Type B pancreatic cell (in vitro differentiated cells): ENCODE data around the gene HERC5. TPM values are rescaled to one million over a fixed set of nuclear protein-coding genes. Genes with fewer than 3 reads are reported as not detected.

Source experiments
- DNase-seq: peaks from one replicate; pipeline ENCODE4 v3.0.0; 2021; ENCODE audit warnings: mixed read lengths; ENCODE audit not compliant: unreplicated experiment; ENCODE audit errors: extremely low spot score
- H3K27ac Mint-ChIP-seq: 2 replicates; pipeline ENCODE4 v1.8.0; 2021; ENCODE audit warnings: mild to moderate bottlenecking, mixed read lengths
- H3K27me3 Mint-ChIP-seq: 2 replicates; pipeline ENCODE4 v1.8.0; 2021; ENCODE audit warnings: mixed read lengths
- H3K36me3 Mint-ChIP-seq: 2 replicates; pipeline ENCODE4 v1.8.0; 2021; ENCODE audit warnings: mixed read lengths
- H3K4me1 Mint-ChIP-seq: one replicate; pipeline ENCODE4 v1.8.0; 2021; ENCODE audit warnings: mixed read lengths; ENCODE audit not compliant: unreplicated experiment
- H3K4me3 Mint-ChIP-seq: 2 replicates; pipeline ENCODE4 v1.8.0; 2021; ENCODE audit warnings: mild to moderate bottlenecking, mixed read lengths
- H3K9me3 Mint-ChIP-seq: 2 replicates; pipeline ENCODE4 v1.8.0; 2021; ENCODE audit warnings: mixed read lengths
- CTCF ChIP-seq: fragments of 200-600 bp; sonication (generic); conservative IDR thresholded peaks from 2 replicates; pipeline ENCODE4 v1.5.0; 2021; ENCODE audit warnings: antibody characterized with exemption, mild to moderate bottlenecking
- total RNA-seq: library from RNA; stranded (reverse); gene quantifications from 2 replicates; pipeline ENCODE4 v1.2.1, GENCODE V29; 2021; ENCODE audit warnings: low replicate concordance

Gene HERC5
- total RNA-seq, 1 donor from 2014 or later: 1.4 TPM

GRCh38 chr4:88531549-88531948 is 74.6 kb downstream of the HERC5 start:
- no peaks in the 10 kb centered on the region for H3K27me3 Mint-ChIP-seq
- H3K4me1 Mint-ChIP-seq: no peaks in the 10 kb centered on the region
- H3K9me3 Mint-ChIP-seq: no peaks in the 10 kb centered on the region
- DNase-seq: no peak
- no peak overlapping the region for H3K4me3 Mint-ChIP-seq
- no peak for TF ChIP-seq CTCF
- no peak overlapping the region for H3K27ac Mint-ChIP-seq
- H3K36me3 Mint-ChIP-seq: no peaks in the 10 kb centered on the region

- H3K27ac Mint-ChIP-seq: no peak overlapping the region
- no peak for DNase-seq
- H3K4me3 Mint-ChIP-seq: no peak overlapping the region
- no peak for TF ChIP-seq CTCF
- no peaks in the 10 kb centered on the region for H3K36me3 Mint-ChIP-seq
- no peaks in the 10 kb centered on the region for H3K27me3 Mint-ChIP-seq
- peaks cover 4% of the 10 kb centered on the region for H3K4me1 Mint-ChIP-seq
- H3K9me3 Mint-ChIP-seq: no peaks in the 10 kb centered on the region
Measured at GRCh38 chr4:88533088-88533790, 76.3 kb downstream of the HERC5 start.

- no peaks in the 10 kb centered on the region for H3K36me3 Mint-ChIP-seq
- TF ChIP-seq CTCF: no peak
- H3K9me3 Mint-ChIP-seq: no peaks in the 10 kb centered on the region
- no peaks in the 10 kb centered on the region for H3K27me3 Mint-ChIP-seq
- H3K4me3 Mint-ChIP-seq: no peak overlapping the region
- no peak for DNase-seq
- no peak overlapping the region for H3K27ac Mint-ChIP-seq
- H3K4me1 Mint-ChIP-seq: peaks cover 4% of the 10 kb centered on the region
Measured at GRCh38 chr4:88533937-88534750, 77.2 kb downstream of the HERC5 start.

GRCh38 chr4:88535090-88535755 is 78.3 kb downstream of the HERC5 start:
- H3K36me3 Mint-ChIP-seq: no peaks in the 10 kb centered on the region
- no peak overlapping the region for H3K27ac Mint-ChIP-seq

GRCh38 chr4:88537709-88538108 is 80.8 kb downstream of the HERC5 start:
- no peak overlapping the region for H3K27ac Mint-ChIP-seq
- TF ChIP-seq CTCF: no peak
- H3K27me3 Mint-ChIP-seq: no peaks in the 10 kb centered on the region
- H3K4me1 Mint-ChIP-seq: peaks cover 9% of the 10 kb centered on the region
- no peaks in the 10 kb centered on the region for H3K36me3 Mint-ChIP-seq
- no peak for DNase-seq
- no peak overlapping the region for H3K4me3 Mint-ChIP-seq
- H3K9me3 Mint-ChIP-seq: peaks cover 4% of the 10 kb centered on the region

More at GRCh38 chr4:88535090-88535755, 78.3 kb downstream of the HERC5 start:
- Mint-ChIP-seq H3K4me1 (peaks cover 9% of the 10 kb centered on the region), H3K4me3 (no peak overlapping the region), H3K9me3 (peaks cover 4% of the 10 kb centered on the region), H3K27me3 (no peaks in the 10 kb centered on the region)
- no peak for DNase-seq
- no peak for TF ChIP-seq CTCF
